HepG2 (cell line): Measurements from ENCODE around the gene PIK3C3. TPM values are rescaled to one million over a fixed set of nuclear protein-coding genes. Genes with fewer than 3 reads are reported as not detected.

ENCODE experiments used
- AHDC1 ChIP-seq: sonication (generic); formaldehyde crosslinking; IDR thresholded peaks from 2 replicates; pipeline ENCODE4 v1.5.1; 2020; ENCODE audit warnings: mild to moderate bottlenecking, missing genetic modification reagents, borderline replicate concordance
- CBFB ChIP-seq: sonication (generic); formaldehyde crosslinking; IDR thresholded peaks from 2 replicates; pipeline ENCODE4 v1.4.0; 2020; ENCODE audit warnings: missing genetic modification reagents
- KAT7 ChIP-seq: IDR thresholded peaks from 2 replicates; pipeline ENCODE4 v1.6.1; 2018; ENCODE audit warnings: borderline replicate concordance, missing compliant biosample characterization
- MEF2D ChIP-seq: sonication (generic); formaldehyde crosslinking; IDR thresholded peaks from 2 replicates; pipeline ENCODE4 v1.5.1; 2020; ENCODE audit warnings: mild to moderate bottlenecking, missing genetic modification reagents
- SMAD3 ChIP-seq: sonication (generic); formaldehyde crosslinking; IDR thresholded peaks from 2 replicates; pipeline ENCODE4 v1.4.0; 2020; ENCODE audit warnings: missing genetic modification reagents
- SOX13 ChIP-seq, 3 experiments: fragments of 450-650 bp in 1 of 3; sonication (generic) in 1 of 3; formaldehyde crosslinking in 1 of 3; IDR thresholded peaks in 2 of 3; conservative IDR thresholded peaks in 1 of 3; 2 replicates each; pipeline versions ENCODE4 v1.5.0 to v1.6.1; 2016 to 2020; ENCODE audit warnings: antibody characterized with exemption in 1 of 3, mild to moderate bottlenecking in 1 of 3, missing compliant biosample characterization in 1 of 3, missing genetic modification reagents in 1 of 3, moderate library complexity in 1 of 3
- ZNF251 ChIP-seq: sonication (generic); formaldehyde crosslinking; IDR thresholded peaks from 2 replicates; pipeline ENCODE4 v1.9.0; 2021; ENCODE audit warnings: mild to moderate bottlenecking, missing genetic modification reagents
- ZNF703 ChIP-seq: sonication (generic); formaldehyde crosslinking; IDR thresholded peaks from 2 replicates; pipeline ENCODE4 v1.5.1; 2020; ENCODE audit warnings: missing genetic modification reagents, mild to moderate bottlenecking, moderate library complexity, borderline replicate concordance
- ZSCAN12 ChIP-seq: sonication (generic); formaldehyde crosslinking; IDR thresholded peaks from 2 replicates; pipeline ENCODE4 v1.9.0; 2021; ENCODE audit warnings: mild to moderate bottlenecking, missing genetic modification reagents
- polyA plus RNA-seq, 8 experiments: library from polyadenylated mRNA; depleted of rRNA in 3 of 8; stranded (reverse) in 7 of 8; unstranded in 1 of 8; fragments of >200 nt; fragmentation: Illumina TruSeq in 4 of 8; extraction: Trizol in 4 of 8; gene quantifications; 2 replicates each; pipeline versions ENCODE4 v1.2.1 to v1.2.3, GENCODE V29; 2011 to 2016; ENCODE audit warnings: low read depth in 4 of 8, missing spikeins in 1 of 8, mixed read lengths in 1 of 8; ENCODE audit not compliant: insufficient read depth in 1 of 8
- total RNA-seq, 5 experiments: library from RNA; depleted of rRNA; stranded (reverse); fragments of >200 nt; fragmentation: Illumina TruSeq; extraction: Trizol; gene quantifications; 2 replicates each; pipeline ENCODE4 v1.2.3, GENCODE V29; 2016; ENCODE audit warnings: low read depth in 1 of 5

Gene PIK3C3
- total and polyA plus RNA-seq, 2 of the 13 experiments (the other 11 are each of a cell fraction or from before 2014, with no cell fraction given): 42.8 to 46.4 TPM

GRCh38 chr18:42033137-42033810 is 78.2 kb downstream of the PIK3C3 start (continued):
- TF ChIP-seq AHDC1 (no peak), ZNF251 (CRISPR knock-in tag) (no peak), ZSCAN12 (CRISPR knock-in tag) (no peak), CBFB (CRISPR knock-in tag) (no peak), SMAD3 (CRISPR knock-in tag) (no peak), ZNF703 (CRISPR knock-in tag) (no peak), MEF2D (CRISPR knock-in tag) (no peak), KAT7 (CRISPR knock-in tag) (no peak), SOX13 (IDR thresholded peaks at IDR 0.05) (no peak), SOX13 (CRISPR knock-in tag; conservative IDR thresholded peaks at IDR 0.05 in 1 of 2, IDR thresholded peaks at IDR 0.05 in 1 of 2) (no peak)
- TF ChIP-seq, all 625 proteins: peak for 0
